Endothelial cell of umbilical vein (primary cell): ENCODE data around the gene EIF2S3B. TPM values are rescaled to one million over a fixed set of nuclear protein-coding genes. Genes with fewer than 3 reads are reported as not detected.

Experiments
- BruUV-seq: library from RNA; stranded (reverse); fragments of 400-500 nt; replicated peaks from 2 replicates; lab custom pipeline; 2021; lab: Mats Ljungman, UMichigan
- CTCF ChIA-PET: fragments of 300-600, 350-600 bp; sonication (Branson Sonifier 250); formaldehyde crosslinking; loops from one replicate; lab custom pipeline; 2021; ENCODE audit warnings: antibody characterized with exemption, inconsistent platforms; lab: Charles Lee
- POLR2A ChIA-PET: fragments of 300-600, 350-600 bp; sonication (Branson Sonifier 250); formaldehyde crosslinking; loops from one replicate; lab custom pipeline; 2021; ENCODE audit warnings: antibody characterized with exemption, inconsistent platforms; lab: Charles Lee
- DNase-seq: peaks from one replicate; pipeline ENCODE4 v3.0.0-alpha.2; 2011; ENCODE audit warnings: low read depth, low spot score
- FAIRE-seq: peaks from 2 replicates; lab custom pipeline; 2011; peaks lifted over from hg19 to GRCh38; lab: Jason Lieb, UNC
- H2AFZ ChIP-seq: 2 replicates; pipeline ENCODE4 v1.6.0; 2012; ENCODE audit warnings: low read depth, low read length, control low read depth, inconsistent platforms
- H3K27ac ChIP-seq: 2 replicates; pipeline ENCODE4 v1.5.1; 2011; ENCODE audit warnings: low read depth, mild to moderate bottlenecking, control low read depth, low read length, moderate library complexity; ENCODE audit not compliant: insufficient read depth
- H3K27me3 ChIP-seq, 2 experiments: 2 replicates each; pipeline versions ENCODE4 v1.6.0 to v1.6.1; 2011; ENCODE audit warnings: low read length in 2 of 2, mixed read lengths in 1 of 2; ENCODE audit not compliant: control insufficient read depth in 2 of 2, insufficient read depth in 2 of 2
- H3K36me3 ChIP-seq, 2 experiments: 2 replicates in 1 of 2; 3 replicates in 1 of 2; pipeline ENCODE4 v1.5.1; 2011; ENCODE audit warnings: low read length in 2 of 2, mild to moderate bottlenecking in 1 of 2, moderate library complexity in 1 of 2; ENCODE audit not compliant: control insufficient read depth in 2 of 2, insufficient read depth in 2 of 2; ENCODE audit errors: extremely low read depth in 1 of 2
- H3K4me1 ChIP-seq: 3 replicates; pipeline ENCODE4 v1.5.1; 2011; ENCODE audit warnings: mild to moderate bottlenecking, low read length; ENCODE audit not compliant: control insufficient read depth, insufficient read depth; ENCODE audit errors: extremely low read depth
- H3K4me2 ChIP-seq: 2 replicates; pipeline ENCODE4 v1.6.1; 2011; ENCODE audit warnings: low read length, control low read depth, mixed read lengths; ENCODE audit not compliant: insufficient read depth
- H3K4me3 ChIP-seq, 3 experiments: fragments of 200-600 bp in 1 of 3; sonication (generic), shearing (Covaris generic) in 1 of 3; replicated peaks in 1 of 3; 2 replicates each; pipeline ENCODE4 v1.5.1; 2011 to 2016; ENCODE audit warnings: control low read depth in 3 of 3, low read length in 3 of 3, mild to moderate bottlenecking in 2 of 3, inconsistent platforms in 1 of 3, low read depth in 1 of 3, moderate library complexity in 1 of 3; ENCODE audit not compliant: insufficient read depth in 1 of 3
- H3K79me2 ChIP-seq: 2 replicates; pipeline ENCODE4 v1.6.0; 2012; ENCODE audit warnings: low read length, inconsistent platforms; ENCODE audit not compliant: control insufficient read depth, insufficient read depth
- H3K9ac ChIP-seq: replicated peaks from 2 replicates; pipeline ENCODE3; 2011; ENCODE audit warnings: low read length, control low read depth; ENCODE audit not compliant: insufficient read depth; ENCODE audit errors: extremely low read depth
- H3K9me1 ChIP-seq: replicated peaks from 3 replicates; pipeline ENCODE4 v1.6.0; 2011; ENCODE audit warnings: mild to moderate bottlenecking, low read length; ENCODE audit not compliant: control insufficient read depth, insufficient read depth; ENCODE audit errors: extremely low read depth
- H3K9me3 ChIP-seq: replicated peaks from 2 replicates; pipeline ENCODE4 v1.5.1; 2012; ENCODE audit warnings: low read length, inconsistent platforms; ENCODE audit not compliant: control insufficient read depth, insufficient read depth
- H4K20me1 ChIP-seq: replicated peaks from 2 replicates; pipeline ENCODE3; 2011; ENCODE audit warnings: mild to moderate bottlenecking, low read length; ENCODE audit not compliant: control insufficient read depth, insufficient read depth; ENCODE audit errors: extremely low read depth
- EZH2 ChIP-seq: IDR thresholded peaks from 2 replicates; pipeline ENCODE4 v1.6.1; 2012; ENCODE audit warnings: borderline replicate concordance, low read depth, mild to moderate bottlenecking, moderate library complexity, low read length, inconsistent platforms; ENCODE audit not compliant: severe bottlenecking
- FOS ChIP-seq: IDR thresholded peaks from 2 replicates; pipeline ENCODE4 v1.6.1; 2011; ENCODE audit warnings: mild to moderate bottlenecking, low read length, moderate library complexity, borderline replicate concordance; ENCODE audit not compliant: insufficient read depth
- GATA2 ChIP-seq: IDR thresholded peaks from 2 replicates; pipeline ENCODE4 v1.7.0; 2011; ENCODE audit warnings: low read depth, mild to moderate bottlenecking, moderate library complexity, mixed read lengths, low read length; ENCODE audit not compliant: insufficient read length, insufficient read depth
- JUN ChIP-seq: IDR thresholded peaks from 2 replicates; pipeline ENCODE4 v1.6.1; 2011; ENCODE audit warnings: borderline replicate concordance, low read depth; ENCODE audit not compliant: insufficient read length, insufficient read depth
- MAX ChIP-seq: IDR thresholded peaks from 2 replicates; pipeline ENCODE4 v1.6.1; 2011; ENCODE audit not compliant: insufficient read depth, insufficient read length
- MYC ChIP-seq: IDR thresholded peaks from one replicate; pipeline ENCODE4 v1.6.1; 2011; ENCODE audit warnings: mild to moderate bottlenecking, low read depth, low read length
- POLR2A ChIP-seq: IDR thresholded peaks from 2 replicates; pipeline ENCODE4 v1.6.1; 2012; ENCODE audit warnings: low read depth, mild to moderate bottlenecking, control low read depth, low read length
- POLR2AphosphoS5 ChIP-seq: IDR thresholded peaks from 2 replicates; pipeline ENCODE4 v1.6.1; 2012; ENCODE audit warnings: low read depth, mild to moderate bottlenecking, control low read depth, low read length, moderate library complexity; ENCODE audit not compliant: insufficient read depth
- dilution Hi-C: fragments of 300-500 bp; cut with MboI; formaldehyde crosslinking; loops from one replicate; pipeline ENCODE4 v1.15.0; 2019; ENCODE audit warnings: low sequenced_read_pairs; ENCODE audit not compliant: extremely low pct_ligation_motif_present
- intact Hi-C: fragments of 100-400 bp; cut with micrococcal nuclease; formaldehyde crosslinking; loops from one replicate; pipeline ENCODE4 v1.10.0; 2022
- polyA plus RNA-seq, 4 experiments: library from polyadenylated mRNA; depleted of rRNA in 3 of 4; stranded (reverse) in 3 of 4; unstranded in 1 of 4; fragments of >200 nt; gene quantifications; 2 replicates each; pipeline versions ENCODE4 v1.2.1 to v1.2.3, GENCODE V29; 2011 to 2012; ENCODE audit warnings: missing spikeins in 1 of 4
- total RNA-seq: library from RNA; stranded (reverse); gene quantifications from 2 replicates; pipeline ENCODE4 v1.2.3, GENCODE V29; 2021
- TF ChIP-seq, protein P1 (sequence below), 2 donors: IDR thresholded peaks; 1 replicate in 1 of 2; 2 replicates in 1 of 2; pipeline ENCODE4 v1.5.1; 2011; ENCODE audit warnings: low read length in 2 of 2, mild to moderate bottlenecking in 2 of 2, moderate library complexity in 2 of 2, control low read depth in 1 of 2, inconsistent platforms in 1 of 2, low read depth in 1 of 2; ENCODE audit not compliant: insufficient read depth in 1 of 2; ENCODE audit errors: extremely low read depth in 1 of 2

Gene EIF2S3B
- total and polyA plus RNA-seq, 2 donors (not counting 3 experiments of a cell fraction or from before 2014, with no cell fraction given), result 0.21 to 0.55 TPM

DNA sequence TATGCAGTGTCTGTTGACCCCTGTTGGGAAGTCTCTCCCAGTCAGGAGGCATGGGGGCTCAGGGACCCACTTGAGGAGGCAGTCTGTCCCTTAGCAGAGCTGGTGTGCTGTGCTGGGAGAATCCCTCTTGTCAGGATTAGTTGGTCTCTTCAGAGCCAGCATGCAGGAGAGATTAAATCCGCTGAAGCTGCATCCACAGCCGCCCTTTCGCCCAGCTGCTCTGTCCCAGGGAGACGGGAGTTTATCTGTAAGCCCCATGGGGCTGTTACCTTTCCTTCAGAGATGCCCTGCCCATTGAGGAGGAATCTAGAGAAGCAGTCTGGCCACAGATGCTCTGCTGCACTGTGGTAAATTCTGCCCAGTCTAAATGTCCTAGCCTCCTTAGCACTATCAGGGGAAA, 39.4 kb upstream of the EIF2S3B start:
- H4K20me1 ChIP-seq, result no peaks in the 10 kb centered on the region
- no peak for FAIRE-seq
- ChIA-PET CTCF (no interaction called here), POLR2A (no interaction called here)
- no peaks in the 10 kb centered on the region for H3K79me2 ChIP-seq
- H3K9me3 ChIP-seq, result no peaks in the 10 kb centered on the region
- dilution Hi-C loops (no loop called here), intact Hi-C loops (no loop called here)
- H2AFZ ChIP-seq, result no peak overlapping the region
- H3K36me3 ChIP-seq, result no peaks in the 10 kb centered on the region
- no peak overlapping the region for H3K4me2 ChIP-seq
- no peak overlapping the region for H3K4me3 ChIP-seq
- H3K27me3 ChIP-seq, result peaks cover 3 to 19% of the 10 kb centered on the region in 2 experiments
- H3K9ac ChIP-seq, result no peak overlapping the region
- H3K27ac ChIP-seq, result no peak overlapping the region
- DNase-seq, result no peak
- BruUV-seq, result no TSS peak
- no peaks in the 10 kb centered on the region for H3K4me1 ChIP-seq
- no peaks in the 10 kb centered on the region for H3K9me1 ChIP-seq
- no peak for TF ChIP-seq MAX
- no peak for TF ChIP-seq POLR2AphosphoS5
- TF ChIP-seq JUN, result no peak
- no peak for TF ChIP-seq FOS
- TF ChIP-seq POLR2A, result no peak
- TF ChIP-seq MYC, result no peak
- no peak for TF ChIP-seq EZH2
- TF ChIP-seq GATA2, result no peak
- TF ChIP-seq, protein P1, sequence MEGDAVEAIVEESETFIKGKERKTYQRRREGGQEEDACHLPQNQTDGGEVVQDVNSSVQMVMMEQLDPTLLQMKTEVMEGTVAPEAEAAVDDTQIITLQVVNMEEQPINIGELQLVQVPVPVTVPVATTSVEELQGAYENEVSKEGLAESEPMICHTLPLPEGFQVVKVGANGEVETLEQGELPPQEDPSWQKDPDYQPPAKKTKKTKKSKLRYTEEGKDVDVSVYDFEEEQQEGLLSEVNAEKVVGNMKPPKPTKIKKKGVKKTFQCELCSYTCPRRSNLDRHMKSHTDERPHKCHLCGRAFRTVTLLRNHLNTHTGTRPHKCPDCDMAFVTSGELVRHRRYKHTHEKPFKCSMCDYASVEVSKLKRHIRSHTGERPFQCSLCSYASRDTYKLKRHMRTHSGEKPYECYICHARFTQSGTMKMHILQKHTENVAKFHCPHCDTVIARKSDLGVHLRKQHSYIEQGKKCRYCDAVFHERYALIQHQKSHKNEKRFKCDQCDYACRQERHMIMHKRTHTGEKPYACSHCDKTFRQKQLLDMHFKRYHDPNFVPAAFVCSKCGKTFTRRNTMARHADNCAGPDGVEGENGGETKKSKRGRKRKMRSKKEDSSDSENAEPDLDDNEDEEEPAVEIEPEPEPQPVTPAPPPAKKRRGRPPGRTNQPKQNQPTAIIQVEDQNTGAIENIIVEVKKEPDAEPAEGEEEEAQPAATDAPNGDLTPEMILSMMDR (IDR thresholded peaks at IDR 0.05; ENCODE audit: extremely low read depth in 1 of 2, insufficient read depth in 1 of 2, low read depth in 1 of 2, low read length in 2 of 2), result no peak
